NCI-H146 (cell line): Measurements from ENCODE around the gene BPTF.
"Not testable (repeated sequence)": the region's sequence is repeated elsewhere in the genome, so short reads cannot be mapped to it uniquely, and the experiment has no call there.

Experiments used
- DNase-seq: peaks from one replicate; lab custom pipeline; 2025; lab: John Stamatoyannopoulos, UW

Gene BPTF

DNA sequence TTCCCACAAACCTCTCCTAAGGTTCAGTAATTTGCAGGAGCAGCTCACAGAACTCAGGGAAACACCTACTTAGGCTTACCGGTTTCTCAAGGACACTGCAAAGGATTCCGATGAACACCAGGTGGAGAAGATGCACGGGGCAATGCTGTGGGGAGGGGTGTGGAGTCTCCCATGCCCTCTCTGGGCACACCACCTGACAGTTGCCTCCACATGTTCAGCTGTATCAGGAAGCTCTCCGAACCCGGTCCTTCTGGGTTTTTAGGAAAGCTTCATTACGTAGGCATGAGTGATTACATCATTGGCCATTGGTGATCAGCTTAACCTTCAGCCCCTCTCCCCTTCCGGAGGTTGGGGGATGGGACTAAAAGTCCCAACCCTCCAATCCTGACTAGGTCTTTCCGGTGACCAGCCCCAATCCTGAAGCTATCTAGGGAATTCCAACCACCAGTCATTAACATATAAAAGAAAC is 149.3 kb downstream of the BPTF start:
- DNase-seq: no peak

DNA sequence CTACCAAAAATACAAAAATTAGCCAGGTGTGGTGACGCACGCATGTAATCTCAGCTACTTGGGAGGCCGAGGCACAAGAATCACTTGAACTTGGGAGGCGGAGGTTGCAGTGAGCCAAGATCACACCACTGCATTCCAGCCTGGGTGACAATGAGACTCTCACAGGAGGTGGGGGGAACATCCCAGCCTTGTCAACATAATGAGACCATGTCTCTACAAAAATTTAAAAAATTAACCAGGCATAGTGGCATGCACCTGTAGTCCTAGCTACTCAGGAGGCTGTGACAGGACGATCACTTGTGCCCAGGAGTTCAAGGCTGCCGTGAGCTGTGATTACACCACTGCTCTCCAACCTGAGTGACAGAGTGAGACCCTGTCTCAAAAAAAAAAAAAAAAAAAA is 151.0 kb downstream of the BPTF start:
- not testable (repeated sequence) for DNase-seq

DNA sequence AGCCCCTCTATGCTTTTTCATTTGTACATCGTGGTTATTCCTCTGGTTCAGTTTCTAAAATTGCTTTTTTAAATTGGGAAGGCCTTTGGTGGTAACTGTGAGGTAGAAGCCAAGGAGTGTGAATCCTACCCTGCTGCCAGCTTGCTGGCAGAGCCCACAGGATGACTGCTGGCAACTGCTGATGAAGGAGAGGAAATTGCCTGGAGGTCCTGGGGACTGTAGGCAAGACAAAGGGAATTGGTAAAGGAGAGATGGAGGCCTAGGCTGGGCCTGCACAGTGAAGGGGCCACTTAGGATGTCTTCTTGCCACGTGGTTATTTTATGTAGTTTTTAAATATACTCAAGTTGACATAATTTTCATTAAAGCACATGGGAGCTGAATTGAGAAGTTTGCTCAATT is 155.2 kb downstream of the BPTF start:
- no peak for DNase-seq

DNA sequence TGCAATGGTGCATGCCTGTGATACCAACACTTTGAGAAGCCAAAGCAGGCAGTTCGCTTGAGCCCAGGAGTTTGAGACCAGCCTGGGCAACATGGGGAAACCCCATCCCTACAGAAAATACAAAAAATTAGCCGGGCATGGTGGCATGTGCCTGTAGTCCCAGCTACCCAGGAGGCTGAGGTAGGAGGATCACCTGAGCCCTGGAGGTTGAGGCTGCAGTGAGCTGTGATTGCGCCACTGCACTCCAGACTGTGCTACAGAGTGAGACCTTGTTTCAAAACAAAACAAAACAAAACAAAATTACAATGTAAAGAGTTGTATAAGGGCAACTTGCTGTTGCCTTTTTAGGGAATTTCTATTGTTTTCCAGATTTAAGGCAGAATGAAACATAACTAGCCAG is 155.6 kb downstream of the BPTF start:
- not testable (repeated sequence) for DNase-seq

GRCh38 chr17:67982034-67982640 is 156.8 kb downstream of the BPTF start:
- DNase-seq: no peak

GRCh38 chr17:67982686-67983382 is 157.5 kb downstream of the BPTF start:
- no peak for DNase-seq

DNA sequence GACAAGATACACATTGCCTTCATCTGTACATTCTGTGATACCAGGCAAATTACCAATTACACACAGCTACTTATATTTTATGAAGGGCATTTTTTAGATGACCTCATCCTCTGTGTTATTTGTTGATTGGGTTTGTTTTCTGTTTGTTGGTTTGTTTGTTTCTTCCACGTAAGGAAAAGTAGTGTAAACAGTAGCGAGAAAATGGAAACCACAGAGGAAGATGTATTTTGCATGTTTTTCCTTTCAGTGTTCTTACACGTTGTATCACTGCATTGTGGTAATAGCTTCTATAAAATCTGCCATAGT is 158.0 kb downstream of the BPTF start:
- no peak for DNase-seq

DNA sequence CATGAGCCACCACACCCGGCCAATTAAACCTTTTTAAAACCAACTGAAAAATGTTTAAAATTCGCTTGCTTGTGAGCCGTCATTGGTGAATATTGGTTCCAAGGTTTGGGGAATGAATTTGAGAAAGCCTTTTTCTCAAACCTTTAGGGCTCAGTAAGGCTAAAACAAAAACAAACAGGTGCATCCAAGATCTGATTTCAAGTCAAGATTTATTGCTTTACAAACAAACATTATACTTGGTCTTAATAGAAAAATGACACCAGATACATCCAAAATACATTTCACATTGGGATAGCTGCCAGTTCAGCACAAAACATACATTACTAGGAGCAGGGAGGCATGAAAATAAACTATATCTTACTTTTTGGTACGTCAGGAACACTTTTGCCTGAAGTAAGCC is 165.6 kb downstream of the BPTF start:
- no peak for DNase-seq

- DNase-seq: no peak
Observed at GRCh38 chr17:67992548-67993152, 167.3 kb downstream of the BPTF start.

DNA sequence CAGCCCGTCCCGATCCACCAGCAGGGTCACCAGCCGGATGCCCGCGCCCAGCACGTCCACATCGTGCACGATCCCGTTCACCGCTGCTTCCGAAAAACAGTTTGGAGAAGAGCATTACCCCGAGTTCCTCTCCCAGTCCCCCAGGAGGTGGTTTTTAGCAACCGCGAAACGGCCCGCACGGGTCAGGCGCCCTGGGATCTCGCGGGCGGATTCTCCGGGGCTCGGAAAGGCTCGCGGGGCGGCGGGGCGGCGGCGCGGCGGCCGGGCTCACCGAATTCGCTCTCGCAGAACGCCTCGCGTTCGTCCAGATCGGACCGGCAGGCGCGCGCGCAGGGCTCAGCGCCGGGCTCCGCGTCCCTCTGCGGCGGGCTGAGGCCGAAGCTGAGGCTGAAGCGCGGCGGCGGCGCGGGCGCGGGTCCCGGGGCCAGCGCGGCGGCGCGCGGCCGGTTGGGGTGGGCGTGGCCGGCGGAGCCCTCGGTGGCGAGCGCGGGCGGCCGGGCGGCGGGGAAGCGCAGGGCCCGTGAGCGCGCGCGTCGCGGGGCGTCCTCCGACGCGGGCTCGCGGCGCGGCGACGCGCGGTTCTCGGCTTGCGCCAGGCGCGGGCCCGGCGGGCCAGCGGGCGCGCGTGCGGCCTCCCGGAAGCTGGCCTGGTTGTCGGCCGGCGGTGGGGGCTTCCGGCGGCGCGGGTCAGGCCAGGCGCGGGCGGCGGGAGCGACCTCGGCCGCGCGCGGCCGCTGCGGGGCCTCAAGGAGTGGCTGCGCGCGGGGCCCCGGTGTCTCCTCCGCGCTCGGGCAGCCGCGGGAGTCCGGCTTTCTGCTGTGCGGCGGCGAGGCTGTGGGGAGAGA is 168.1 kb downstream of the BPTF start:
- peak; percentile 81 for DNase-seq

GRCh38 chr17:67993998-67994361 is 168.7 kb downstream of the BPTF start:
- DNase-seq: peak; percentile 67

GRCh38 chr17:67994817-67995569 is 169.7 kb downstream of the BPTF start:
- DNase-seq: peak; percentile 24

DNA sequence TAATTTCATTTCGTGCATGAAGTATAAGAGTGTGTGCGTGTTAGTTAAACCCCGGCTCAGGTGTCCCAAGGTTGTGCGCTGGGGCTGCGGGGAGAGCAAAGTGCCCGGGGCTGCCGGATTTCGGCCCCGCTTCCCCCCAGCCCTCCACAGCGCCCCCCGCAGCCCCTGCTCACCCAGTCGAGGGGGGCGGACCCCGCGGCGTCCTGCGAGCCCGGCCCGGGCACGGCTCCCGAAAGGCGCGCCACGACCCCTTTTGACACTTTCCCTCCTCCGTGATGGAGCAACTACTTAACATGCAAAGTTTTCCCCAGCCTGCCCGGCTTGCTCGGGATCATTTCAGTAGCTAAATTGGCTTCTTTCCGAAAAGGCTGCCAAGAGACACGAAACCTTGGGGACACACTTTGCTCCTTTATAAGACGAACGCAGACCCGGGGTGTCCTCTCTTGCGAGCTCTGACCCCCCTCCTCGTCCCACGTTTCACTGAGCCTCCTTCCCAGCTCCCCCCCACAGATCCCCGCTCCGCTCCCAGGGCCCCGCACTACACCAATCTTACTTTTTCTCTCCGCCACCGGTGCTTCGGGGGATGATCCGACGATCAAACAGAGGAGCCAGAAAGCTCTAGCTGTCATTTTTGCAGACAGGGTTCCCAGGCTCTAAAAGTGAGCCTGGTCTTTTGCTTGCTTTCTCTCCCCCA is 170.4 kb downstream of the BPTF start:
- DNase-seq: peak; percentile 8

DNA sequence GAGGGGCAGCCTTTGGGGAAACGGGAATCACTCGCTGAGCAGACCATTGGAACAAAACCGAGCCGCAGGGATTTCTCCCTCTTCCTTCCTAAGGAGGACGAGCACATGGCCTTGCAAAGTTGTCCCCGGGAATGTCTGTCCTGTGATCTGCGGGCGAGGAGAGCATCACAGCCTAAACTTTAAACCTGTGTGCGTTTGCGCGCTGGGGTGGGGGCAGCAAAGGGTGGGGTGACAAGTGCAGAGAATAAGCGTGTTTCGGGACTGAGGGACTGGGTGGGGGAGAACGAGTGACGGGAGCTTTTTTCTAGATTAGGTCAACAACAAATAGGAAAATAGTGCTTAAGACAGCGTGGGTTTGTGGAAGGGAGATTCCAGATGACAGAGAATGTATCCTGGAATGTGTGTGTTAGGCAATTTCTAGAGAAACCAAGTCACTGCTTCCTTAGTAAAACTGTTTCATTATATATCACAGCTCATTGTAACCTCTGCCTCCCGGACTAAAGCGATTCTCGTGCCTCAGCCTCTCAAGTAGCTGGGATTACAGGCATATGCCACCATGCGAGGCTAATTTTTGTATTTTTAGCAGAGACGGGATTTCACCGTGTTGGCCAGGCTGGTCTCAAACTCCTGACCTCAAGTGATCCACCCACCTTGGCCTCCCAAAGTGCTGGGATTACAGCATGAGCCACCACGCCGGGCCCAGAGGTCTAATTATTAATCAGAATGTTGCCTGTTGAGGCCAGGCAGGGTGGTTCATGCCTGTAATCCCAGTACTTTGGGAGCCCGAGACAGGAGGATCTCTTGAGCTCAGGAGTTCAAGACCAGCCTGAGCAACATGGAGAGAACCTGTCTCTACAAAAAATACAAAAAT is 171.2 kb downstream of the BPTF start, which contains the start of gene C17orf58:
Gene C17orf58 (minus strand): TSS at position 169 of the 871 bp plus-strand sequence. CDS start 271 bp downstream, outside the sequence.
- DNase-seq: not testable (repeated sequence)

- DNase-seq: no peak
Observed at GRCh38 chr17:67998466-67998865, 173.2 kb downstream of the BPTF start.

- no peak for DNase-seq
Observed at GRCh38 chr17:67999291-67999911, 174.1 kb downstream of the BPTF start.

DNA sequence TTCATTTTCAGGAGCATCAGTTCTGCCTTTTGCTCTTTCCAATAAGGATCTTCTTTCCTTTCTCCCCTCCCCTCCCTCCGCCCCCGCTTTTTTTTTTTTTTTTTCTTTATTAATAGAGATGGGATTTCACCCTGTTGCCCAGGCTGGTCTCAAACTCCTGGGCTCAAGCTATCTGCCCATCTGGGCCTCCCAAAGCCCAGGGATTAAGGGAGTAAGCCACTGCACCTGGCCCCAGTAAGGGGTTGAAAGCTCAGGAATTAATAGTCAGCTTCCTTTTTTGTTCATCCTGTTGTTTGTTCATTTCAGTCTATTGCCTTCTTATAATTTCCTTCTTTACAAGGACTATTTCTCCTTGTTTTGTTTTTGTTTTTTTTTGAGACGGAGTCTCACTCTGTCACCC is 178.9 kb downstream of the BPTF start:
- no peak for DNase-seq

DNA sequence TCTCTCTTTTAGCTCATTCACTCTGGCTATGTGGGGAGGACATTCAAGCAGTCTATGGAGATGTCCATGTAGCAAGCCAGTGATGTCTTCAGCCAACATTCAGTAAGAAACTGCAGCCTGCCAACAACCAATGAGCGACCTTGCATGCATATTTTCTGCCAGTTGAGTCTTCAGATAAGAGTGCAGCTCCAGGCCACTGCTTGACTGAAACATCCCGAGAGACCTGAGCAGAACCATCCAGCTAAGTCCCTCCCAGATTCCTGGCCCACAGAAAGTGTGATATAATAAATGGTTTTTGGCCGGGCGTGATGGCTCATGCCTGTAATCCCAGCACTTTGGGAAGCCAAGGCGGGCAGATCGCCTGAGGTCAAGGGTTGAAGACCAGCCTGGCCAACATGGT is 181.5 kb downstream of the BPTF start:
- no peak for DNase-seq

GRCh38 chr17:68011199-68011665 is 185.9 kb downstream of the BPTF start:
- DNase-seq: peak; percentile 10

DNA sequence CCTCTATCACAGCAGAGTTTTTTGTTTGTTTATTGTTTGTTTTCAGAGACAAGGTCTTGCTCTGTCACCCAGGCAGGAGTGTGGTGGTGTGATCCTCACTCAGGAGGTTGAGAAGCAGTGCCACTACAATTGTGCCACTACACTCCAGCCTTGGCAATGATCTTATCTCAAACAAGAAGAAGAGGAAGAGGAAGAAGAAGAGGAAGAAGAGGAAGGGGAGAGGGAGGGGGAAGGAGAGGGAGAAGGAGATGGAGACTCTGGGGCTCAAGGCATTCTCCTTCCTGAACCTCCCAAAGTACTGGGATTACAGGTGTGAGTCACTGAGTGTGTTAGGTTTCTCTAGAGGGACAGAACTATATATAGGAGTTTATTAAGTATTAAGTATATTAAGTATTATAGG is 188.1 kb downstream of the BPTF start:
- no peak for DNase-seq
